DOHH2 (cell line): ENCODE data around the gene ASIC1.

Experiments
- CTCF ChIP-seq: fragments of 200-600 bp; sonication (generic); IDR thresholded peaks from one replicate; pipeline ENCODE4 v1.5.1; 2014; ENCODE audit warnings: antibody characterized with exemption, mild to moderate bottlenecking, low read depth, low read length; ENCODE audit not compliant: poor library complexity, severe bottlenecking
- EZH2phosphoT487 ChIP-seq: fragments of 200-600 bp; sonication (generic); IDR thresholded peaks from 2 replicates; pipeline ENCODE4 v1.6.1; 2017; ENCODE audit warnings: borderline replicate concordance, mild to moderate bottlenecking, antibody characterized with exemption, low read length, moderate library complexity, mixed read lengths

GRCh38 chr12:50109319-50109718, 51.9 kb downstream of the ASIC1 start:
- TF ChIP-seq CTCF (no peak), EZH2phosphoT487 (no peak)
